GM18520 (cell line): Measurements from ENCODE around the gene FRAT1.

Source experiments
- ATAC-seq: cut with Tn5 transposase; IDR thresholded peaks from one replicate; pipeline ENCODE4 v1.9.1; 2021; ENCODE audit not compliant: unreplicated experiment

FRAT1 gene

DNA sequence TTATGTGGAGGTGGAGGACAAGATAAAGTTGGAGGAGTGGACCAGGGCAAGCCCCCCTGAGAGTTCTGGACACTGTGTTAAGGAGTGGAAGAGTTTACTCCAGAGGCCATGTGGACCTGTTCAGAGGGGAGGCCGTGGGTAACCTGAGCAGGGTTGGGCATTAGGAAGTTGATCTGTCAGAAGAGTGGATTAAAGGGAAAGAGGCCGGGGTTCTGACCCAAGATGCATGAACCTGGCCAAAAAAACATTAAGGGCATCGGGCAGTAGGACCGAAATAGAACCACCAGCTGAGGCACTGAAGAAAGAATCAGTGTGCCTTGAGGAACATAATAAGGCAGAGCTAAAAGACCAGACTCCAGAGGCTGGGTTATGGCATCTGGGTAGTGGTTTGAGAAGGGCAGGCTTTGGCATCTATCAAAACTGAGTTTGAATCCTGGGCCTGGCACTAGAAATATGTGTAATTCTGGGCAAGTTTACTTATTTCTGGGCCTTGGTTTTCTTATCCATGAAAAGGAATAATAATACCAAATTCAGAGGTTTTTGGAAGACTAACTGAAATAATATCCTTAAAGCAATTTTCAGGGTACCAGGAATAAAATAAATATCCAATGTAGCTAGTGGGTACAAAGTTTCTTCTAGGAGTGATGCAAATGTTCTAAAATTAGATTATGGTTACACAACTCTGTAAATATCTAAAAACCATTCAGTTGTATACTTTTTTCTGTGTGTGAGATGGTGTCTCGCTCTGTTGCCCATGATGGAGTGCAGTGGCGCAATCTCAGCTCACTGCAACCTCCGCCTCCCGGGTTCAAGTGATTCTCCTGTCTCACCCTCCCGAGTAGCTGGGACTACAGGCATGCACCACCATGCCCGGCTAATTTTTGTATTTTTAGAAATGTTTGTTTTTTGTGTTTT is 10.9 kb upstream of the FRAT1 start:
- ATAC-seq: no peak

DNA sequence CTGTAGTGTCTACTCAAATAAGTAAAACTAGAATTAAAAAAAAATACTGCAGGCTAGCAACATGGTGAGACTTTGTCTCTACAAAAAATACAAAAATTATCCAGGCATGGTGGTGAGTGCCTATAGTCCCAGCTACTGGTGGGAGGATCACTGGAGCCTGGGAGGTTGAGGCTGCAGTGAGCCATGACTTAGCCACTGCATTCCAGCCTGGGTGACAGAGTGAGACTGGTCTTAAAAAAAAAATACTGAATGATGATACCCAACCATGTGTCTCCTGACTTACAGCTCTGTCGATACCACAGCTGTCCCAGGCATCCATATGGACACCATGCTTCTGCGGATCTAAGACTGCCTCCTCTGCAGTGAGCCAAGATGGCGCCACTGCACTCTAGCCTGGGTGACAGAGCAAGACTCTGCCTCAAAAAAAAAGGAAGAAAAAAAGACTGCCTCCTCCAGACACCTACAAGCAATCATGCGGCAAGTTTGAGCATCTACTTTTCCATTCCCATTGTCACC is 7.9 kb upstream of the FRAT1 start:
- ATAC-seq: no peak

- ATAC-seq: no peak
These were observed 6.2 kb upstream of the FRAT1 start for GRCh38 chr10:97312897-97313296.

GRCh38 chr10:97314671-97315070 is 4.4 kb upstream of the FRAT1 start:
- ATAC-seq: no peak

DNA sequence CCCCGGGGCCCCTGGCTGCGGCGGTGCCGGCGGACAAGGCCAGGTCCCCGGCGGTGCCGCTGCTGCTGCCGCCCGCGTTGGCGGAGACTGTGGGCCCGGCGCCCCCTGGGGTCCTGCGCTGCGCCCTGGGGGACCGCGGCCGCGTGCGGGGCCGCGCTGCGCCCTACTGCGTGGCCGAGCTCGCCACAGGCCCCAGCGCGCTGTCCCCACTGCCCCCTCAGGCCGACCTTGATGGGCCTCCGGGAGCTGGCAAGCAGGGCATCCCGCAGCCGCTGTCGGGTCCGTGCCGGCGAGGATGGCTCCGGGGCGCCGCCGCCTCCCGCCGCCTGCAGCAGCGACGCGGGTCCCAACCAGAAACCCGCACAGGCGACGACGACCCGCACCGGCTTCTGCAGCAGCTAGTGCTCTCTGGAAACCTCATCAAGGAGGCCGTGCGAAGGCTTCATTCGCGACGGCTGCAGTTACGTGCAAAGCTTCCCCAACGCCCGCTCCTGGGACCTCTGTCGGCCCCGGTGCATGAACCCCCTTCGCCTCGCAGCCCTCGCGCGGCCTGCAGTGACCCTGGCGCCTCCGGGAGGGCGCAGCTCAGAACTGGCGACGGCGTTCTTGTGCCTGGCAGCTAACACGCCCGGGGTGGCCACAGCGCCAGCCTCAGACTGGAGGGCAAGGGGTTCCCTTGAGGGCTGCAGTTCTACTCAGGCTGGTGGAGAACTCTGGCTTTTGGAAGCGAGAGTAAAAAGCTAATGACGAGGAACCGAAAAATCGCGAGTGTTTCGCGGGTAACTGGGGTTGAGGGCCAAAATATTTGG is 804 bp downstream of the FRAT1 start:
- no peak for ATAC-seq

DNA sequence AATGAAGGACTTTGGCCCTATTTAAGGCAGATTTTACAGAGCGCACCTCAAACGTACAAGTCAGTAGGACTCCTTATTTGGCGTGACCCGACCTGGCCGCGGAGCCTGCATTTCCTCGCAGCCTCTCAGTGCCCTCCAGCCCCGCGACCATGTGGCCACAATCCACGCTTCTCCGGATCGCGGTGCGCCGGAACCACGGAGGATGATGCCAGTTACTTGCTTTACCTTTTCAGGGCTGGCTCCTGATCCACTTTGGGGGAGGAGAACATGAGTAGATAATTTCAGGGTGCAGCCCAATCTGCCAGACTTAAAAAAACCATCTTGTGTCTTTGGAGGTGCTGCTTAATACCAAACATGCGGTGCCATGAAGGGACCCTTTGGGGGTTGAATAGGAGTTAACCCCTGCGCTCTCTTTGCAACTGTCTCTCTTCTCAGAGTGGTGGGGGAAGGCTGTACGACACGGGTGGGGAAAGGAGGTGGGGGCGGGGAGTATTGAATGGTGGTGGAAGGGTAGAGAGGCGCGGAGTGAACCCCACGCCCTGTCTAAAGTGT is 1.5 kb downstream of the FRAT1 start:
- no peak for ATAC-seq

DNA sequence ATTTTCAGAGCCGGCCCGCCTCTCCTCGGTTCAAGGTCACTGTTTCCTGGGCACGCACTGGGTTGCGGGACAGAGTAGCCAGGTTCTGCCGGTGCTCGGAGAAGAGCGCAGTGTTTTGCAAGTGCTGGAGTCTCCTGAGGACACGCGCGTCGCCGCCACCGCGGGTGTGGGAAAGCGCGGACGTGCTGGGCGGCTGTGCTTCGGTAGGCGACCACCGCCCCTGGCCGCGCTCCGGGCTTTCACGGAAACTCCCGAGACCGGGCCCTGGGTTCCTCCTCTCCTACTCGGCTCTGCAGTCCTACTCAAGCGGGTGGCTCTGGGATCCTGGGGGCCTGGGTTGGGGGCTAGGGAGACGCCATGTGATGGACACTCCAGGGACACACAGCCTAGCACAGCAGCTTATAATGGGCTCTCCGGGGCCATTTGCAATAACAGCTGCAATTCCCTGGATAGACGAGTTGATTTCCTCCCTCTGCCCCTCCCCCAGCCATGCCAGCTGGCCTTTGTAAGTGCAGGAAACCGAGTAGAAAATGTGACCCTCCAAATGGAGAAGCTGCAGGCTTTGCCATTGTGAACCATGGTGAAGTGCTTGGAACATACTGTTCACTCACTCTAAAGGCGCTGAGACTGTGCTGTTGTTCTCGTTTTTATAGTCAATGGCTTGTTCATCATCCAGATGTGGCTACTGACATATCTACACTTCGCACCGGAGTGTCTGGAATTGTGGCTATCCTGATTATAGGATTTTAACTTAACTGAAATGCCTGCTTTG is 2.1 kb downstream of the FRAT1 start:
- no peak for ATAC-seq

- ATAC-seq: no peak
These were observed 2.7 kb downstream of the FRAT1 start for GRCh38 chr10:97321804-97322190.

- no peak for ATAC-seq
These were observed 4.4 kb downstream of the FRAT1 start for GRCh38 chr10:97323501-97323900.

GRCh38 chr10:97325754-97326153 is 6.7 kb downstream of the FRAT1 start:
- no peak for ATAC-seq

DNA sequence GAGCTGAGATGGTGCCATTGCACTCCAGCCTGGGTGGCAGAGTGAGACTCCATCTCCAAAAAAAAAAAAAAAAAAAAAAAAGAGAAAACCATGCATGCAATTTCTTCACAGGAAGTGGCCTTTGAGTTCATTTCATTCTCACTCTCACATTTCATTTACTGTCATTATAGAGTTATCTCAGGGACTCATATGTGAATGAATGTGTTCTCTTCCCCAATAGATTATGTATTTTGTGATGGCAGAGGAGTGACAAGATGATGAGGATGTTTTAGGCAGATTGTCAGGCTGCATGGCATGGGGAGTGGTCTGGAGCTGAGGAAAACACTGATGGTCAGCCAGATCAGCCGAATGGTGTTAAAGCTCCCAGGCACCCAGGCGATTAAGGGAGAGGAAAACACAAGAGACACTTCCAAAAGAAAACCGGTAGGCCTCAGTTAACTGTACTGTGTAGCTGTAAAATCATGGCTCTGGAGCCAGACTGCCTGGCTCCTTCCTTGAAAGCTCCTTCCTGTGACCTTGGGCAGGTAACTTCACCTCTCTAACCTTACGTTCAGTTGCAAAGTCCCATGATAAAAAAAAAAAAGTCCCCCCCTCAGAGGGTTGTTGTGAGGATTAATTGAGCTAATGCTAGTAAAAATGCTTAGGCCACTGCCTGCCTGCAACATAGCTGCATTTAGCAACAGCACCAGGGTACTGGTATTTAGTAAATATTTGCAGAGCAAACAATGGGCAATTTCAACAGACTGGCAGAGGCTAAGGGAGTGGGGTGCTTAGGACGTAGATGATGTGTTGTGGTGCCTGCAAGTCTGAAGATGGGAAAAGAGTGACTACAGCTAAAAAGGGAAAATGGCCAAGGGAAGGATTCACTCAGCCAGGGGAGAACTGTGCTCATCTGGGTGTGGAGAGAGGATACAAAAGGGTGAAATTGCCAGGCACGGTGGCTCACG is 8.6 kb downstream of the FRAT1 start:
- no peak for ATAC-seq

- ATAC-seq: no peak
These were observed 9.8 kb downstream of the FRAT1 start for GRCh38 chr10:97328646-97329453.

GRCh38 chr10:97329766-97330165 is 10.7 kb downstream of the FRAT1 start:
- ATAC-seq: no peak

DNA sequence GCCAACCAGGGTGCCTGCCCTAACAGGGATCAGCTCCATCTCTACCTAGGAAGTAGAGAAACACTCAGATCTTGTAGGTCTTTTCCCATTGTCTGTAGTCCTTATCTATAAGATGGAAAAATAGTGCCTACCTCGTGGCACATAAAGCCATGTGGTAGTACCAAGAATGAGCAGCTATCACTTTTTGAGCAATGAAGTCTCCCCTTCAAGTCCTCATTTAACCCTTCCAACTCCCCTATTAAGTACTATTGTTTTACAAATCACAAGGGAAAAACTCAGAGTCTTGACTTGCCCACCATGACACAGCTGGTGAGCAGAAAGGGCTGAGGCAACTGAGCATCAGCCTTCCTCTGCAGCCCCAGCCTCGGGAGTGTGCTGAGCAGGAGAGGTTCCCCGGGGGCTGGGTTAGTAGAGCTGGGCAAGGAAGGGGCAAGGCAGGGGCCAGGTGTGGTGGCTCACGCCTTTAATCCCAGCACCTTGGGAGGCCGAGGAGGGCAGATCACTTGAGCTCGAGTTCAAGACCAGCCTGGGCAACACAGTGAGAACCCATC is 12.2 kb downstream of the FRAT1 start:
- no peak for ATAC-seq

- ATAC-seq: no peak
These were observed 13.7 kb downstream of the FRAT1 start for GRCh38 chr10:97332591-97333350.

GRCh38 chr10:97333351-97333600 is 14.2 kb downstream of the FRAT1 start:
- ATAC-seq: no peak

GRCh38 chr10:97333601-97334369 is 14.7 kb downstream of the FRAT1 start:
- ATAC-seq: peak; percentile 6
